BE2C (cell line): Measurements from ENCODE around the gene ZNF711.
A peak's percentile ranks its signal among the peaks of the same experiment; 100 is the strongest.
"Not testable (repeated sequence)": the region's sequence is repeated elsewhere in the genome, so short reads cannot be mapped to it uniquely, and the experiment has no call there.

Experiments used
- DNase-seq: peaks from one replicate; pipeline ENCODE4 v3.0.0-alpha.2; 2020
- H3K27me3 ChIP-seq: fragments of 250-450 bp; sonication (Bioruptor Pico); 2 replicates; pipeline ENCODE4 v1.5.1; 2020; ENCODE audit warnings: mild to moderate bottlenecking
- H3K36me3 ChIP-seq: fragments of 250-450 bp; sonication (Bioruptor Pico); 2 replicates; pipeline ENCODE4 v1.5.1; 2020; ENCODE audit warnings: mild to moderate bottlenecking
- H3K4me1 ChIP-seq: fragments of 250-450 bp; sonication (Bioruptor Pico); 2 replicates; pipeline ENCODE4 v1.5.1; 2020
- H3K4me3 ChIP-seq: 2 replicates; pipeline ENCODE4 v1.5.1; 2011; ENCODE audit warnings: low read depth, low read length
- H3K9me3 ChIP-seq: fragments of 250-450 bp; sonication (Bioruptor Pico); 2 replicates; pipeline ENCODE4 v1.5.1; 2020
- CTCF ChIP-seq: IDR thresholded peaks from 2 replicates; pipeline ENCODE4 v1.5.1; 2012; ENCODE audit warnings: mild to moderate bottlenecking, low read depth, low read length

Gene ZNF711

GRCh38 chrX:85303544-85303943, 59.8 kb downstream of the ZNF711 start:
- no peak for DNase-seq
- TF ChIP-seq CTCF: no peak
- Histone ChIP-seq H3K27me3 (no peaks in the 10 kb centered on the region), H3K4me3 (no peak overlapping the region), H3K4me1 (no peaks in the 10 kb centered on the region), H3K36me3 (no peaks in the 10 kb centered on the region), H3K9me3 (no peaks in the 10 kb centered on the region)

GRCh38 chrX:85309717-85310116, 65.9 kb downstream of the ZNF711 start:
- H3K4me3 ChIP-seq: no peak overlapping the region
- no peaks in the 10 kb centered on the region for H3K4me1 ChIP-seq
- peak; percentile 4 for DNase-seq
- no peaks in the 10 kb centered on the region for H3K36me3 ChIP-seq
- H3K9me3 ChIP-seq: no peaks in the 10 kb centered on the region
- TF ChIP-seq CTCF: peak; percentile 5; the same call in 1 of the 2 replicates
- H3K27me3 ChIP-seq: no peaks in the 10 kb centered on the region

- DNase-seq, H3K4me1 ChIP-seq: not testable (repeated sequence)
These were observed 67.6 kb downstream of the ZNF711 start for GRCh38 chrX:85311348-85311747.

More at GRCh38 chrX:85311348-85311747, 67.6 kb downstream of the ZNF711 start:
- H3K27me3 ChIP-seq, H3K36me3 ChIP-seq, H3K9me3 ChIP-seq, H3K4me3 ChIP-seq: not testable (repeated sequence)
